ENCODE data around the gene CDH6. TPM values are rescaled to one million over a fixed set of nuclear protein-coding genes. Genes with fewer than 3 reads are reported as not detected.
A peak's percentile ranks its signal among the peaks of the same experiment; 100 is the strongest.

The CDH6 gene
- total RNA-seq, 1 donor = under 0.01 TPM

- no peak for DNase-seq (ENCODE audit: low read depth in 2 of 3, low spot score in 2 of 3)
These were observed 2.8 kb downstream of the CDH6 start for GRCh38 chr5:31196309-31196708.

GRCh38 chr5:31197183-31197582 is 3.7 kb downstream of the CDH6 start:
- DNase-seq (ENCODE audit: low read depth in 2 of 3, low spot score in 2 of 3) = peak in 1 of 3 donors; percentile 46

GRCh38 chr5:31204958-31205357 is 11.5 kb downstream of the CDH6 start:
- no peak for DNase-seq (ENCODE audit: low read depth in 2 of 3, low spot score in 2 of 3)

- no peak for DNase-seq (ENCODE audit: low read depth in 2 of 3, low spot score in 2 of 3)
These were observed 14.6 kb downstream of the CDH6 start for GRCh38 chr5:31208043-31208442.

- no peak for DNase-seq (ENCODE audit: low read depth in 2 of 3, low spot score in 2 of 3)
These were observed 15.8 kb downstream of the CDH6 start for GRCh38 chr5:31209334-31209733.

GRCh38 chr5:31211098-31211497 is 17.6 kb downstream of the CDH6 start:
- DNase-seq (ENCODE audit: low read depth in 2 of 3, low spot score in 2 of 3) = no peak

GRCh38 chr5:31213257-31213656 is 19.8 kb downstream of the CDH6 start:
- no peak for DNase-seq (ENCODE audit: low read depth in 2 of 3, low spot score in 2 of 3)

- no peak for DNase-seq (ENCODE audit: low read depth in 2 of 3, low spot score in 2 of 3)
These were observed 20.2 kb downstream of the CDH6 start for GRCh38 chr5:31213705-31214121.

- no peak for DNase-seq (ENCODE audit: low read depth in 2 of 3, low spot score in 2 of 3)
These were observed 20.7 kb downstream of the CDH6 start for GRCh38 chr5:31214229-31214628.

- DNase-seq (ENCODE audit: low read depth in 2 of 3, low spot score in 2 of 3) = no peak
These were observed 21.8 kb downstream of the CDH6 start for GRCh38 chr5:31215236-31215635.

- no peak for DNase-seq (ENCODE audit: low read depth in 2 of 3, low spot score in 2 of 3)
These were observed 24.0 kb downstream of the CDH6 start for GRCh38 chr5:31217446-31217845.

- no peak for DNase-seq (ENCODE audit: low read depth in 2 of 3, low spot score in 2 of 3)
These were observed 25.5 kb downstream of the CDH6 start for GRCh38 chr5:31218978-31219377.

GRCh38 chr5:31221001-31221400 is 27.5 kb downstream of the CDH6 start:
- DNase-seq (ENCODE audit: low read depth in 2 of 3, low spot score in 2 of 3) = no peak

- no peak for DNase-seq (ENCODE audit: low read depth in 2 of 3, low spot score in 2 of 3)
These were observed 31.6 kb downstream of the CDH6 start for GRCh38 chr5:31225118-31225517.

GRCh38 chr5:31225613-31226012 is 32.1 kb downstream of the CDH6 start:
- DNase-seq (ENCODE audit: low read depth in 2 of 3, low spot score in 2 of 3) = no peak

- no peak for DNase-seq (ENCODE audit: low read depth in 2 of 3, low spot score in 2 of 3)
These were observed 33.2 kb downstream of the CDH6 start for GRCh38 chr5:31226651-31227050.

GRCh38 chr5:31229266-31229665 is 35.8 kb downstream of the CDH6 start:
- no peak for DNase-seq (ENCODE audit: low read depth in 2 of 3, low spot score in 2 of 3)

- no peak for DNase-seq (ENCODE audit: low read depth in 2 of 3, low spot score in 2 of 3)
These were observed 37.8 kb downstream of the CDH6 start for GRCh38 chr5:31231177-31231838.

- DNase-seq (ENCODE audit: low read depth in 2 of 3, low spot score in 2 of 3) = peak in 2 of 3 donors; percentile 31 to 73
These were observed 38.9 kb downstream of the CDH6 start for GRCh38 chr5:31232273-31232888.

GRCh38 chr5:31235381-31235780 is 41.9 kb downstream of the CDH6 start:
- DNase-seq (ENCODE audit: low read depth in 2 of 3, low spot score in 2 of 3) = no peak

GRCh38 chr5:31236339-31236738 is 42.9 kb downstream of the CDH6 start:
- DNase-seq (ENCODE audit: low read depth in 2 of 3, low spot score in 2 of 3) = no peak

GRCh38 chr5:31237174-31237573 is 43.7 kb downstream of the CDH6 start:
- DNase-seq (ENCODE audit: low read depth in 2 of 3, low spot score in 2 of 3) = peak in 2 of 3 donors; percentile 5 to 19

- no peak for DNase-seq (ENCODE audit: low read depth in 2 of 3, low spot score in 2 of 3)
These were observed 45.0 kb downstream of the CDH6 start for GRCh38 chr5:31238497-31238896.
